HEK293 (cell line): ENCODE data around the gene RAB8A.

Source experiments
- TCF7L2 ChIP-seq: IDR thresholded peaks from 2 replicates; pipeline ENCODE4 v1.6.1; 2011; ENCODE audit warnings: low read depth, mild to moderate bottlenecking, inconsistent platforms, low read length, moderate library complexity, borderline replicate concordance
- ZBTB7A ChIP-seq: fragments of 450-650 bp; formaldehyde crosslinking; IDR thresholded peaks from 2 replicates; pipeline ENCODE4 v1.5.1; 2016; ENCODE audit warnings: low read depth, missing biosample characterization, missing genetic modification characterization
- ZNF138 ChIP-seq: fragments of 450-650 bp; formaldehyde crosslinking; IDR thresholded peaks from 2 replicates; pipeline ENCODE4 v1.5.1; 2016; ENCODE audit warnings: missing biosample characterization, missing genetic modification characterization, borderline replicate concordance
- ZNF350 ChIP-seq: fragments of 450-650 bp; formaldehyde crosslinking; IDR thresholded peaks from 2 replicates; pipeline ENCODE4 v1.5.0; 2017; ENCODE audit warnings: missing biosample characterization, mild to moderate bottlenecking, missing genetic modification characterization
- ZNF623 ChIP-seq: fragments of 450-650 bp; formaldehyde crosslinking; IDR thresholded peaks from 2 replicates; pipeline ENCODE4 v1.5.1; 2016; ENCODE audit warnings: missing biosample characterization, missing genetic modification characterization
- TF ChIP-seq, protein P1 (sequence below): fragments of 450-650 bp; formaldehyde crosslinking; IDR thresholded peaks from 2 replicates; pipeline ENCODE4 v1.5.1; 2016; ENCODE audit warnings: missing biosample characterization, missing genetic modification characterization
- TF ChIP-seq, protein P2 (sequence below): fragments of 450-650 bp; formaldehyde crosslinking; IDR thresholded peaks from 2 replicates; pipeline ENCODE4; 2016; ENCODE audit warnings: missing biosample characterization, missing genetic modification characterization

DNA sequence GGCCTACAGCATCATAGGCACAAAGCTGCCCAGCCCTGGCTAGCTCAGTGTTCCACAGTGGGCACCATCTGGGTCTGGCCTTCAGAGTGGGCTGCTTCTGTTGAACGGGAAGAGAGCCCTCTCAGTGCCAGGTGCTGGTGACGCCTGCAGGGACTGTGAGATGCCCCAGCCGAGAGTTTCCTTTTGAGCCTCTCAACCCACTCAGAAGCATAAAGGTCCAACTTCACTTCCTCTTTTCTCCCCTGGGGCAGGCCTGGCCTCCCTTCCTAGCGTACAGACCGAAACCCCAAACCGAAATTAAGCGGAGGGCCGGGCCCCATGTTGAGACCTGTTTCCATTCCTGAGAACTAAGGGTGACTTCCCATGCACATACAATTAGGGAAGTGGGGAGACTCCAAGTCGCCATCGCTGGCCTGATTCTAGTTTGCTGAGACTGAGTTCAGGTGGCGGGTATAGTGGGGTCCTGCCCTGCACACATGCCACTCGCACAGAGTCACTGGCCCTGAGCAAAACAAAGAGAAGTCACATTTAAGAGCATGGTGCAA, 6.9 kb downstream of the RAB8A start:
- TF ChIP-seq, protein P1, sequence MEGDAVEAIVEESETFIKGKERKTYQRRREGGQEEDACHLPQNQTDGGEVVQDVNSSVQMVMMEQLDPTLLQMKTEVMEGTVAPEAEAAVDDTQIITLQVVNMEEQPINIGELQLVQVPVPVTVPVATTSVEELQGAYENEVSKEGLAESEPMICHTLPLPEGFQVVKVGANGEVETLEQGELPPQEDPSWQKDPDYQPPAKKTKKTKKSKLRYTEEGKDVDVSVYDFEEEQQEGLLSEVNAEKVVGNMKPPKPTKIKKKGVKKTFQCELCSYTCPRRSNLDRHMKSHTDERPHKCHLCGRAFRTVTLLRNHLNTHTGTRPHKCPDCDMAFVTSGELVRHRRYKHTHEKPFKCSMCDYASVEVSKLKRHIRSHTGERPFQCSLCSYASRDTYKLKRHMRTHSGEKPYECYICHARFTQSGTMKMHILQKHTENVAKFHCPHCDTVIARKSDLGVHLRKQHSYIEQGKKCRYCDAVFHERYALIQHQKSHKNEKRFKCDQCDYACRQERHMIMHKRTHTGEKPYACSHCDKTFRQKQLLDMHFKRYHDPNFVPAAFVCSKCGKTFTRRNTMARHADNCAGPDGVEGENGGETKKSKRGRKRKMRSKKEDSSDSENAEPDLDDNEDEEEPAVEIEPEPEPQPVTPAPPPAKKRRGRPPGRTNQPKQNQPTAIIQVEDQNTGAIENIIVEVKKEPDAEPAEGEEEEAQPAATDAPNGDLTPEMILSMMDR (tag by site-specific recombination), result no peak
- TF ChIP-seq ZNF138 (tag by site-specific recombination) (no peak), ZBTB7A (tag by site-specific recombination) (no peak), ZNF350 (tag by site-specific recombination) (no peak), TCF7L2 (no peak), ZNF623 (tag by site-specific recombination) (no peak)
- TF ChIP-seq, protein P2, sequence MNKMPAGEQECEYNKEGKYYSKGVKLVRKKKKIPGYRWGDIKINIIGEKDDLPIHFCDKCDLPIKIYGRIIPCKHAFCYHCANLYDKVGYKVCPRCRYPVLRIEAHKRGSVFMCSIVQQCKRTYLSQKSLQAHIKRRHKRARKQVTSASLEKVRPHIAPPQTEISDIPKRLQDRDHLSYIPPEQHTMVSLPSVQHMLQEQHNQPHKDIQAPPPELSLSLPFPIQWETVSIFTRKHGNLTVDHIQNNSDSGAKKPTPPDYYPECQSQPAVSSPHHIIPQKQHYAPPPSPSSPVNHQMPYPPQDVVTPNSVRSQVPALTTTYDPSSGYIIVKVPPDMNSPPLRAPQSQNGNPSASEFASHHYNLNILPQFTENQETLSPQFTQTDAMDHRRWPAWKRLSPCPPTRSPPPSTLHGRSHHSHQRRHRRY (tag by site-specific recombination), result no peak
